Measurements from ENCODE around the gene RPS2.

GRCh38 chr16:1963806-1964505, 670 bp downstream of the RPS2 start:
- TF ChIP-seq EZH2 (IDR thresholded peaks at IDR 0.05; ENCODE audit: borderline replicate concordance, low read depth, low read length, severe bottlenecking), result no peak
- peak; percentile 19 for TF ChIP-seq CTCF (IDR thresholded peaks at IDR 0.05; ENCODE audit: borderline replicate concordance, extremely low read depth, low read length, poor library complexity, severe bottlenecking)
